ENCODE results near the gene OR52J3. TPM values are rescaled to one million over a fixed set of nuclear protein-coding genes. Genes with fewer than 3 reads are reported as not detected.

OR52J3 gene
- total RNA-seq, 1 donor from 2014 or later = not detected

DNA sequence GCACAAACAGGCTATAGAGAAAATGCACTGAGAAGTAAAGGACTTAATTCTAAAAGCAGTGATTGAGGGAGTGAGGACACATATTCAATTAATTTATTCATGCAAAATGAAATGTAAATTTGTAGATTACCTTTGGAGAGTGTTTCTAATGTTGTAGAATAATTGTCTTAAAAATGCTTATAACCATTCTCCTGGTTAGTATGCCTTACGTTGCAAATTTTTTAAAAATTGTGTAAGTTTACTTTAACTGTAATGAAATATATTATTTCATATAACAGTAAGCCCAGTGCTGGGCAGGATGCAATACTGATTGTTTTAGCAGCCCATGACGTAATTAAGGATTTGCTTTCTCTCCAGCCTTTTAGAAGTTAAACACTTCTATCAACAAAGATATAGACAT, 49.7 kb downstream of the OR52J3 start:
- no peaks in the 10 kb centered on the region for H3K27me3 Mint-ChIP-seq (ENCODE audit: low read depth, unreplicated experiment)
- Histone ChIP-seq H3K9me3 (ENCODE audit: insufficient read depth, low read depth, low read length) (no peaks in the 10 kb centered on the region), H3K36me3 (ENCODE audit: insufficient read depth, low read length) (no peaks in the 10 kb centered on the region), H2AFZ (ENCODE audit: low read depth, low read length) (no peak overlapping the region), H4K20me1 (ENCODE audit: insufficient read depth, low read length) (no peaks in the 10 kb centered on the region), H3K27ac (ENCODE audit: low read depth, low read length) (no peak overlapping the region), H3K4me2 (ENCODE audit: low read length) (no peak overlapping the region), H3K4me1 (ENCODE audit: insufficient read depth, low read length) (no peaks in the 10 kb centered on the region), H3K79me2 (ENCODE audit: insufficient read depth, low read length) (no peaks in the 10 kb centered on the region), H3K4me3 (ENCODE audit: insufficient read depth, low read depth, low read length) (no peak overlapping the region), H3K9ac (ENCODE audit: low read length) (no peak overlapping the region), H3K27me3 (ENCODE audit: insufficient read depth, low read length) (no peaks in the 10 kb centered on the region)
- H3K36me3 Mint-ChIP-seq (ENCODE audit: low read depth, unreplicated experiment) = no peaks in the 10 kb centered on the region
- TF ChIP-seq, protein P1, sequence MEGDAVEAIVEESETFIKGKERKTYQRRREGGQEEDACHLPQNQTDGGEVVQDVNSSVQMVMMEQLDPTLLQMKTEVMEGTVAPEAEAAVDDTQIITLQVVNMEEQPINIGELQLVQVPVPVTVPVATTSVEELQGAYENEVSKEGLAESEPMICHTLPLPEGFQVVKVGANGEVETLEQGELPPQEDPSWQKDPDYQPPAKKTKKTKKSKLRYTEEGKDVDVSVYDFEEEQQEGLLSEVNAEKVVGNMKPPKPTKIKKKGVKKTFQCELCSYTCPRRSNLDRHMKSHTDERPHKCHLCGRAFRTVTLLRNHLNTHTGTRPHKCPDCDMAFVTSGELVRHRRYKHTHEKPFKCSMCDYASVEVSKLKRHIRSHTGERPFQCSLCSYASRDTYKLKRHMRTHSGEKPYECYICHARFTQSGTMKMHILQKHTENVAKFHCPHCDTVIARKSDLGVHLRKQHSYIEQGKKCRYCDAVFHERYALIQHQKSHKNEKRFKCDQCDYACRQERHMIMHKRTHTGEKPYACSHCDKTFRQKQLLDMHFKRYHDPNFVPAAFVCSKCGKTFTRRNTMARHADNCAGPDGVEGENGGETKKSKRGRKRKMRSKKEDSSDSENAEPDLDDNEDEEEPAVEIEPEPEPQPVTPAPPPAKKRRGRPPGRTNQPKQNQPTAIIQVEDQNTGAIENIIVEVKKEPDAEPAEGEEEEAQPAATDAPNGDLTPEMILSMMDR (IDR thresholded peaks at IDR 0.05; ENCODE audit: insufficient read depth, low read depth, low read length) = no peak
- no peak for TF ChIP-seq EZH2 (IDR thresholded peaks at IDR 0.05; ENCODE audit: insufficient read depth, low read length)
- no peaks in the 10 kb centered on the region for H3K9me3 Mint-ChIP-seq (ENCODE audit: unreplicated experiment)
- no peaks in the 10 kb centered on the region for H3K4me1 Mint-ChIP-seq (ENCODE audit: low read depth, unreplicated experiment)
- no peak overlapping the region for H3K4me3 Mint-ChIP-seq (ENCODE audit: unreplicated experiment)
- FAIRE-seq = no peak
- DNase-seq (ENCODE audit: low read depth) = no peak
- H3K27ac Mint-ChIP-seq (ENCODE audit: unreplicated experiment) = no peak overlapping the region

Other genes with a start within 250 kb of the OR52J3 start
- gene OR52R1, start 242.1 kb upstream of the OR52J3 start, total RNA-seq = not detected in 2 replicates
- gene OR51F2, start 225.2 kb upstream of the OR52J3 start, total RNA-seq = not detected in 2 replicates
- not detected in 2 replicates for gene OR51S1, start 197.3 kb upstream of the OR52J3 start, total RNA-seq
- gene OR51T1, start 164.6 kb upstream of the OR52J3 start, total RNA-seq = not detected in 2 replicates
- gene OR51A7, start 142.7 kb upstream of the OR52J3 start, total RNA-seq = not detected in 2 replicates
- gene OR51G2, start 127.2 kb upstream of the OR52J3 start, total RNA-seq = not detected in 2 replicates
- gene OR51G1, start 122.2 kb upstream of the OR52J3 start, total RNA-seq = not detected in 2 replicates
- not detected in 2 replicates for gene OR51A4, start 98.9 kb upstream of the OR52J3 start, total RNA-seq
- gene OR51A2, start 90.8 kb upstream of the OR52J3 start, total RNA-seq = not detected in 2 replicates
- gene OR51L1, start 51.7 kb upstream of the OR52J3 start, total RNA-seq = not detected in 2 replicates
- gene OR52E2, start 13.1 kb downstream of the OR52J3 start, total RNA-seq = not detected in 2 replicates
- gene OR52E1, start 23.0 kb downstream of the OR52J3 start, total RNA-seq = 0.31 TPM in 1 of 2 replicates, not detected in the other
- gene OR52A5, start 91.8 kb downstream of the OR52J3 start, total RNA-seq = not detected in 2 replicates
- gene OR52A1, start 108.2 kb downstream of the OR52J3 start, total RNA-seq = not detected in 2 replicates
- gene OR51V1, start 154.2 kb downstream of the OR52J3 start, total RNA-seq = not detected in 2 replicates
- not detected in 2 replicates for gene HBB, start 180.5 kb downstream of the OR52J3 start, total RNA-seq
- not detected in 2 replicates for gene HBD, start 188.0 kb downstream of the OR52J3 start, total RNA-seq
- not detected in 2 replicates for gene HBG1, start 203.3 kb downstream of the OR52J3 start, total RNA-seq
- gene HBG2, start 208.3 kb downstream of the OR52J3 start, total RNA-seq = not detected in 2 replicates
- not detected in 2 replicates for gene HBE1, start 223.4 kb downstream of the OR52J3 start, total RNA-seq

Data from astrocyte (in vitro differentiated cells and primary cell).